ENCODE measurements around the gene CLEC16A.

The CLEC16A gene

DNA sequence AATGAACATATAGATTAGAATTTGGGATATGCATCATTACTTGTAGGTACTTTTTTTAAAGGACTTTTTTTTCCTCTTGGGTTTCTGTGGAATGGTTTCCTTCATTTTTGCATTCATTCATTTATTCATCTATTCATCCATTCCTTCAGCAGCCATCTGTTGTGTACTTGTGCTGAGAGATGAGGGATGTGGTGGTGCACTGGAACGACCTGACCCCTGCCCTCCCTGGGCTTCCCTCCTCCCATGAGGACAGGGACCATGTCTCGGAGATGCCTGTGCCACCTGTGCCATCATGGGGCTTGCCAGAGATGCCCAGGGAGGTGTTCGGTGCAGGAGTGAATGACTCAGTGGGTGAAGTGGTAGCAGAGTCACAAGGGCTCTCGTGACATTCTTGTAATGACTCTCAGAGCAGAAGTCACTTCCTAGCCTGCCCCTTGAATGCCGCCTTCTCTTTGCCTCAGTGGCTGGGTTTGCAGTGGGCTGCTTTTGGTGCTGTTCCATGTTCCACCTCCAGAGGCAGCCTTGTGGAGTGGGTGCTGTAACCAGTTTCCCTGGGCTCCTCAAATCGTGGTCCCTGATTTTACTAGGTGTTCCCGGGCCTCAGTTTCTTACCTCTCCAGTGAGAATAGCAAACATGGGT lies 43.9 kb downstream of the CLEC16A start:
- no peak overlapping the region for H3K4me3 ChIP-seq (IDR thresholded peaks at IDR 0.05; ENCODE audit: insufficient read depth, low read depth, low read length)
- H3K4me1 ChIP-seq (ENCODE audit: low read depth, poor library complexity, severe bottlenecking): peaks cover 7% of the 10 kb centered on the region
- no peak overlapping the region for H2AFZ ChIP-seq (ENCODE audit: low read depth)
- no peaks in the 10 kb centered on the region for H3K27me3 ChIP-seq (ENCODE audit: insufficient read depth, low read depth)
- H3K27ac ChIP-seq: no peak overlapping the region
- no peak overlapping the region for H3K9ac ChIP-seq
- peak; percentile 80 for TF ChIP-seq CTCF (conservative IDR thresholded peaks at IDR 0.05; ENCODE audit: low read depth, low read length)
- no peaks in the 10 kb centered on the region; the same call in 1 of the 2 replicates for H3K36me3 ChIP-seq (ENCODE audit: insufficient read depth)
- H4K20me1 ChIP-seq (ENCODE audit: insufficient read depth): no peaks in the 10 kb centered on the region
- no peak overlapping the region for H3K4me2 ChIP-seq
- H3K79me2 ChIP-seq (ENCODE audit: insufficient read depth, low read depth): no peaks in the 10 kb centered on the region

- H3K36me3 ChIP-seq (ENCODE audit: insufficient read depth): no peaks in the 10 kb centered on the region; the same call in 1 of the 2 replicates
- H3K79me2 ChIP-seq (ENCODE audit: insufficient read depth, low read depth): no peaks in the 10 kb centered on the region
- H4K20me1 ChIP-seq (ENCODE audit: insufficient read depth): no peaks in the 10 kb centered on the region
- no peak overlapping the region for H3K4me3 ChIP-seq (IDR thresholded peaks at IDR 0.05; ENCODE audit: insufficient read depth, low read depth, low read length)
- no peak overlapping the region for H2AFZ ChIP-seq (ENCODE audit: low read depth)
- H3K27me3 ChIP-seq (ENCODE audit: insufficient read depth, low read depth): no peaks in the 10 kb centered on the region
- H3K9ac ChIP-seq: no peak overlapping the region
- H3K4me1 ChIP-seq (ENCODE audit: low read depth, poor library complexity, severe bottlenecking): peaks cover 7% of the 10 kb centered on the region
- TF ChIP-seq CTCF (conservative IDR thresholded peaks at IDR 0.05; ENCODE audit: low read depth, low read length): no peak; the same call in 1 of the 2 replicates
- H3K4me2 ChIP-seq: no peak overlapping the region
- no peak overlapping the region for H3K27ac ChIP-seq
These were observed 44.5 kb downstream of the CLEC16A start for GRCh38 chr16:10988879-10989278.

DNA sequence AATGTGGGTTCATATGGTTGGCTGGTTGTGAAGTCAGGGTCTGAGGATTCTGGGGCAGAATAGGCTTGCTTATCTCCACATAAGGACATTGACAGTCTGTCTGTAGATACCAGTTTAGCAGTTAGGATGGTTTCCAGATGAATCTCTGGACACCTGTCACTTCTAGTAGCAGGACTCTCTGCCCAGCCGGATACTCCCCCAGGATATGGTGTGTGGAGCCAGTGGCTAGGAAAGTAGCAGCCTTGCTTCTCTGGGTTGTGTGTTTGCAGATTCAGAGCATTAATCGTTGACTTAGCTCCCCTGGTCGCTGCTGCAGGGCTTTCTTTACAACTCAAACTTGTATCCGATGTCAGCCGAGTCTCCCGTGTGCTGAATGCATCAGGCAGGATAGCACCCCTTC lies 45.2 kb downstream of the CLEC16A start:
- Histone ChIP-seq H3K27ac (no peak overlapping the region), H3K27me3 (ENCODE audit: insufficient read depth, low read depth) (no peaks in the 10 kb centered on the region), H3K36me3 (ENCODE audit: insufficient read depth) (no peaks in the 10 kb centered on the region; the same call in 1 of the 2 replicates), H3K4me2 (no peak overlapping the region), H2AFZ (ENCODE audit: low read depth) (no peak overlapping the region), H3K79me2 (ENCODE audit: insufficient read depth, low read depth) (no peaks in the 10 kb centered on the region), H3K4me3 (IDR thresholded peaks at IDR 0.05; ENCODE audit: insufficient read depth, low read depth, low read length) (no peak overlapping the region), H3K9ac (no peak overlapping the region), H3K4me1 (ENCODE audit: low read depth, poor library complexity, severe bottlenecking) (peaks cover 1% of the 10 kb centered on the region), H4K20me1 (ENCODE audit: insufficient read depth) (no peaks in the 10 kb centered on the region)
- no peak for TF ChIP-seq CTCF (conservative IDR thresholded peaks at IDR 0.05; ENCODE audit: low read depth, low read length)

- Histone ChIP-seq H3K36me3 (ENCODE audit: insufficient read depth) (no peaks in the 10 kb centered on the region; the same call in 1 of the 2 replicates), H2AFZ (ENCODE audit: low read depth) (no peak overlapping the region)
- TF ChIP-seq CTCF (conservative IDR thresholded peaks at IDR 0.05; ENCODE audit: low read depth, low read length): no peak
These were observed 46.0 kb downstream of the CLEC16A start for GRCh38 chr16:10990378-10990777.

More at GRCh38 chr16:10990378-10990777, 46.0 kb downstream of the CLEC16A start:
- Histone ChIP-seq H4K20me1 (ENCODE audit: insufficient read depth) (no peaks in the 10 kb centered on the region), H3K79me2 (ENCODE audit: insufficient read depth, low read depth) (no peaks in the 10 kb centered on the region), H3K9ac (no peak overlapping the region), H3K27me3 (ENCODE audit: insufficient read depth, low read depth) (no peaks in the 10 kb centered on the region), H3K4me2 (no peak overlapping the region), H3K4me3 (IDR thresholded peaks at IDR 0.05; ENCODE audit: insufficient read depth, low read depth, low read length) (no peak overlapping the region), H3K4me1 (ENCODE audit: low read depth, poor library complexity, severe bottlenecking) (no peaks in the 10 kb centered on the region), H3K27ac (no peak overlapping the region)
